ENCODE data around the gene TDRD10. TPM values are rescaled to one million over a fixed set of nuclear protein-coding genes. Genes with fewer than 3 reads are reported as not detected.

TDRD10 gene
- total RNA-seq, 3 donors from 2014 or later: 0.65 to 2.0 (median 0.72) TPM

DNA sequence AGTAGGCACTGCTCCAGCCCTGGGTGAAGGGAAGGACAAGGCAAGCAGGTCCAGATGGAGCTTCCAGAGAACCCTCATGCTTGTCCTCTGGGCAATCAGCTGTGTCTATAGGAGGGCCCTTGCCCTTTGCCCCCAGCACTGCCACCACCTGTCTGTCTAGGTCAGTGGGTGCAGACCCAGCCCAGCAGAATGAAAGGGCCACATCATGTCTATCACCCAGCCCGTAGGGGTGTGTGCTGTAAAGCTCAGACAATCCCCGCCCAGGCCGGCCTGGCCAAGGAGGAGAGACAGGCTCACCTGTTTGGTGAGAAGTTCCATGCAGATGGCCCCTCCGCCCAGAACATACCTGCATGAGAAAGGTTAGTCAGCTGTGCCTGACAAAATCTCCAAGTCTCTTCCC, 49.5 kb downstream of the TDRD10 start:
- TF ChIP-seq, protein P1, sequence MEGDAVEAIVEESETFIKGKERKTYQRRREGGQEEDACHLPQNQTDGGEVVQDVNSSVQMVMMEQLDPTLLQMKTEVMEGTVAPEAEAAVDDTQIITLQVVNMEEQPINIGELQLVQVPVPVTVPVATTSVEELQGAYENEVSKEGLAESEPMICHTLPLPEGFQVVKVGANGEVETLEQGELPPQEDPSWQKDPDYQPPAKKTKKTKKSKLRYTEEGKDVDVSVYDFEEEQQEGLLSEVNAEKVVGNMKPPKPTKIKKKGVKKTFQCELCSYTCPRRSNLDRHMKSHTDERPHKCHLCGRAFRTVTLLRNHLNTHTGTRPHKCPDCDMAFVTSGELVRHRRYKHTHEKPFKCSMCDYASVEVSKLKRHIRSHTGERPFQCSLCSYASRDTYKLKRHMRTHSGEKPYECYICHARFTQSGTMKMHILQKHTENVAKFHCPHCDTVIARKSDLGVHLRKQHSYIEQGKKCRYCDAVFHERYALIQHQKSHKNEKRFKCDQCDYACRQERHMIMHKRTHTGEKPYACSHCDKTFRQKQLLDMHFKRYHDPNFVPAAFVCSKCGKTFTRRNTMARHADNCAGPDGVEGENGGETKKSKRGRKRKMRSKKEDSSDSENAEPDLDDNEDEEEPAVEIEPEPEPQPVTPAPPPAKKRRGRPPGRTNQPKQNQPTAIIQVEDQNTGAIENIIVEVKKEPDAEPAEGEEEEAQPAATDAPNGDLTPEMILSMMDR (IDR thresholded peaks at IDR 0.05): no peak
- intact Hi-C loops (cut with DNase I, micrococcal nuclease): no loop called here

DNA sequence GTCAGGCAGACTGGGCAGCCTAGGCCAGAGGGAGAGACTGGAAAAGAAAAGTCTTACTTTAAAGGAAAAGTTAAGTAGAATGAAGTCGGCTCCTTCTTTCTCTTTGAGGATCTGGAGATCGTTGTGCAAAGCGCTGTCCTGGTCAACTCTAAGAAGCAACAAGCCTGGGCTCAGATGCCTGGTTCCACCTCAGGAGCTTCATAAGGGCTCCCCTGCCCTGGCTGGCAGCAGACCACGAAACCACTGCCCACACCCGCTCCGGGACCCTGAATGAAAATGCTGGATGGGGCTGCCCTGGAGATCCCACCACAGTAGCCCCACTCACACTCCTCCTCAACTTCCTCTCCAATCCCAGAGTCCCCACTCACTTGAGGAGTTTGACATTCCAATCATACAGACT, 50.0 kb downstream of the TDRD10 start:
- Histone ChIP-seq H3K4me3 (no peak overlapping the region), H3K36me3 (ENCODE audit: low read depth) (peaks cover 43% of the 10 kb centered on the region), H3K4me1 (ENCODE audit: low read depth) (peaks cover 21% of the 10 kb centered on the region), H3K9me3 (no peaks in the 10 kb centered on the region)
- TF ChIP-seq, protein P1 (IDR thresholded peaks at IDR 0.05): no peak
- DNase-seq: no peak
- intact Hi-C loops (cut with DNase I, micrococcal nuclease): no loop called here
- ATAC-seq: no peak

More for the DNA sequence above, 49.5 kb downstream of the TDRD10 start:
- Histone ChIP-seq H3K9me3 (no peaks in the 10 kb centered on the region), H3K4me3 (no peak overlapping the region), H3K4me1 (ENCODE audit: low read depth) (peaks cover 15% of the 10 kb centered on the region), H3K36me3 (ENCODE audit: low read depth) (peaks cover 43% of the 10 kb centered on the region)
- DNase-seq: peak in 2 of 3 donors; percentile 19 to 38
- ATAC-seq: peak; percentile 62

- DNase-seq: no peak
- intact Hi-C loops (cut with DNase I, micrococcal nuclease): no loop called here
These were observed 51.3 kb downstream of the TDRD10 start for GRCh38 chr1:154553056-154554030.

GRCh38 chr1:154556422-154556821, 54.4 kb downstream of the TDRD10 start:
- TF ChIP-seq, protein P1 (IDR thresholded peaks at IDR 0.05): no peak
- ATAC-seq (no peak), DNase-seq (no peak)
- H3K4me1 ChIP-seq (ENCODE audit: low read depth): peaks cover 26% of the 10 kb centered on the region
- H3K4me3 ChIP-seq: no peak overlapping the region
- peaks cover 36% of the 10 kb centered on the region for H3K36me3 ChIP-seq (ENCODE audit: low read depth)
- intact Hi-C loops (cut with DNase I, micrococcal nuclease): no loop called here
- no peaks in the 10 kb centered on the region for H3K9me3 ChIP-seq

More at GRCh38 chr1:154553056-154554030, 51.3 kb downstream of the TDRD10 start:
- peaks cover 43% of the 10 kb centered on the region for H3K36me3 ChIP-seq (ENCODE audit: low read depth)
- TF ChIP-seq, protein P1 (IDR thresholded peaks at IDR 0.05): no peak
- no peak for ATAC-seq
- H3K4me3 ChIP-seq: no peak overlapping the region
- peaks cover 27% of the 10 kb centered on the region for H3K4me1 ChIP-seq (ENCODE audit: low read depth)
- H3K9me3 ChIP-seq: no peaks in the 10 kb centered on the region

- intact Hi-C loops (cut with DNase I, micrococcal nuclease): no loop called here
- H3K9me3 ChIP-seq: no peaks in the 10 kb centered on the region
- H3K36me3 ChIP-seq (ENCODE audit: low read depth): peaks cover 29% of the 10 kb centered on the region
- TF ChIP-seq, protein P1 (IDR thresholded peaks at IDR 0.05): no peak
- H3K4me1 ChIP-seq (ENCODE audit: low read depth): peaks cover 26% of the 10 kb centered on the region
- peak overlapping the region; percentile 90 for H3K4me3 ChIP-seq
- ATAC-seq (no peak), DNase-seq (no peak)
These were observed 55.4 kb downstream of the TDRD10 start for GRCh38 chr1:154557248-154557938.

Measured in mucosa of descending colon (tissue), 3 donors.